Mucosa of stomach (tissue), 1 donor: ENCODE data around the gene CALM3.
A peak's percentile ranks its signal among the peaks of the same experiment; 100 is the strongest.

Source experiments
- H3K27me3 ChIP-seq: one replicate; pipeline ENCODE4 v1.7.0; 2013; ENCODE audit warnings: mild to moderate bottlenecking, low read length; ENCODE audit not compliant: control insufficient read depth, insufficient read depth
- H3K36me3 ChIP-seq: one replicate; pipeline ENCODE4 v1.7.0; 2013; ENCODE audit warnings: low read length; ENCODE audit not compliant: control insufficient read depth, insufficient read depth
- H3K4me1 ChIP-seq: one replicate; pipeline ENCODE4 v1.7.0; 2013; ENCODE audit warnings: mild to moderate bottlenecking, low read length; ENCODE audit not compliant: control insufficient read depth, insufficient read depth
- H3K4me3 ChIP-seq: one replicate; pipeline ENCODE4 v1.7.0; 2013; ENCODE audit warnings: low read length
- H3K9ac ChIP-seq: one replicate; pipeline ENCODE4 v1.7.0; 2013; ENCODE audit warnings: mild to moderate bottlenecking, low read length, moderate library complexity
- H3K9me3 ChIP-seq: one replicate; pipeline ENCODE4 v1.7.0; 2013; ENCODE audit warnings: mild to moderate bottlenecking, low read length, moderate library complexity; ENCODE audit not compliant: control insufficient read depth
- donor health status: Pancreatic carcinoma.

The CALM3 gene

DNA sequence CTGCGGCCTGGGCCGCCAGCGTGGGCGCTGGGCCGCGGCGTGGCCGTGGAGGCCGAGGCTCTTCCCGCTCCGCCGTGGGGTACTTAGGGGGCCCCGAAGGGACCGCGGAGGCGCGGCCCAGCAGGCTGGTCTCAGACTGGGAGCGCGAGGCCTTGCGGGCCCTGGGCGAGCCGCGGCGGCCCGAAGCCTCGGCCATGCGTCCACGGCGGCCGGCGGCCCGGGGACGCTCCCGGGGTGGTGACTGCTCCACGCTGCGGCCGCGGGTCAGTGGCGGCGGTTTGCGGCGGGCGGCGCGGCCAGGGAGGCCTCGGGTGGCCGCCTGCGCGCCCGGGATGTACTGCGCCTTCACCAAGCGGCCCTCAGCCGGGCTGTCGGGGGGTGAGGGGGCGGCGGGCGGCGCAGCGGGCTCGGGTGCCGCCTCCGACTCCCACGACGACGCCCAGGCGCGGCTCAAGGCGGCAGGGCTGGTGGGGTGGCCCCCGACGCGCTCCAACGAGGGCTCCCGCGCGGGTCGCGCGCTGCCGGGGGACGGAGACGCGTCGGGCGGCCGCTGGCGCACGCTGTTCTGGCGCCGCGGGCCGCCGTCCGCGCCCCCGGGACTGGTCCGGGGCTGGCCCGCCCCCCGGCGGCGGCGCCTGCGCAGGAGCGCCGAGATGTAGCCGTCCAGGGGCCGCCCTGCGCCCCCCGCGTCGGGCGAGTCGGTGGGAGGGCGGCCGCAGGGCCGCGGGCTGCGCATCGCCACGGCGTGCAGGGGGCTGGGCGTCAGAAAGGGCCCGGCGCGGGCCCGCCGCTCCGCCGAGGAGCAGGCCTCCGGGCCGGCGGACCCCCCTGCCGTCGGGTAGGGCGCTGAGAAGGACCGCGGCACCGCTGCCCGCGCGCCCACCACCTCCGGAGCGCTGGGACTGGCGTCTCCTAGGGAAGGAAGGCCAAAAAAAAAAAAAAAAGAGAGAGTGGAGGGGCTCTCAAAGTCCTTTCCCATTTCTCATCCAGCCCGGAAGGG is 48.1 kb downstream of the CALM3 start:
- no peaks in the 10 kb centered on the region for H3K4me1 ChIP-seq
- no peaks in the 10 kb centered on the region for H3K9me3 ChIP-seq
- H3K27me3 ChIP-seq, result peaks cover 22% of the 10 kb centered on the region
- no peak overlapping the region for H3K9ac ChIP-seq
- H3K36me3 ChIP-seq, result no peaks in the 10 kb centered on the region
- no peak overlapping the region for H3K4me3 ChIP-seq

DNA sequence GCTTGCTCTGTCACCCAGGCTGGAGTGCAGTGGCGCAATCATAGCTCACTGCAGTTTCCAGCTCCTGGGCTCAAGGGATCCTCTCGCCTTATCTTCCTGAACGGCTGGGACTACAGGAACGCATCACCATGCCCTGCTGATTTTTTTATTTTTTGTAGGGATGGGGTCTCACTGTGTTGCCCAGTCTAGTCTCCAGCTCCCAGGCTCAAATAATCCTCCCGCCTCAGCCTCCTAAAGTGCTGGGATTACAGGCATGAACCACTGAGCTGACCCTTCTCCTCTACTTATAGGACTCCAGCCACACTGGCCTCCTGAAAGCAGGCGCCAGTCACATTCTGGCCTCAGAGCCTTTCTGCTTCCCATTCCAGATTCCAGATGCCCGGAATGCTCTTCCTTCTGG is 49.3 kb downstream of the CALM3 start:
- Histone ChIP-seq H3K9ac (no peak overlapping the region), H3K4me3 (no peak overlapping the region), H3K36me3 (no peaks in the 10 kb centered on the region), H3K4me1 (no peaks in the 10 kb centered on the region), H3K9me3 (no peaks in the 10 kb centered on the region), H3K27me3 (peaks cover 22% of the 10 kb centered on the region)

DNA sequence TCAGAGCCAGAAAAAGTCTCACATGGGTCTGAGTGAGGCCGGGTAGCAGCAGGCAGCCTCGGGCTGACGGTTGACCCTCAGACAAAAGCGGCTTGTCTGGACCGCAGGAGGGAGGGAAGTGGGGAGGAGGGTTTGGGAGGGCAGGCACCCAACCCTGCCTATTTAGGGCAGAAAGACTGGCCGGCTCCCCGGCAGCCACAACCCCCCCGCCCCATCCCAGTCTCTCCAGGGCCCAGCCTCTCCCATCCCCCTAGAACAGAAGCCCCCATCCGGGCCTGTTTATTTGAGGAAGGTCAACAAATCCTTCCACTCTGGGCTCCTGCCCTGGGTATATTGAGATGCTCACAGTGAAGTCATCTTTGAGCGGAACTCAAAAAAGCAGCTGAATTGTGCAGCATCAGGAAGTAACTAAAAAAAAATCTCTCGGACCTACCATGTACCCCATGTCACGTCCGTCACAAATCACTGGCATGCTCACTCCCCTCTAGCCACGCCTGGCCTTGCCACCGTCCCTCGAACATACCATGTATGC is 53.6 kb downstream of the CALM3 start:
- H3K9ac ChIP-seq, result no peak overlapping the region
- no peaks in the 10 kb centered on the region for H3K9me3 ChIP-seq
- peaks cover 18% of the 10 kb centered on the region for H3K27me3 ChIP-seq
- H3K36me3 ChIP-seq, result no peaks in the 10 kb centered on the region
- no peak overlapping the region for H3K4me3 ChIP-seq
- H3K4me1 ChIP-seq, result peaks cover 7% of the 10 kb centered on the region

DNA sequence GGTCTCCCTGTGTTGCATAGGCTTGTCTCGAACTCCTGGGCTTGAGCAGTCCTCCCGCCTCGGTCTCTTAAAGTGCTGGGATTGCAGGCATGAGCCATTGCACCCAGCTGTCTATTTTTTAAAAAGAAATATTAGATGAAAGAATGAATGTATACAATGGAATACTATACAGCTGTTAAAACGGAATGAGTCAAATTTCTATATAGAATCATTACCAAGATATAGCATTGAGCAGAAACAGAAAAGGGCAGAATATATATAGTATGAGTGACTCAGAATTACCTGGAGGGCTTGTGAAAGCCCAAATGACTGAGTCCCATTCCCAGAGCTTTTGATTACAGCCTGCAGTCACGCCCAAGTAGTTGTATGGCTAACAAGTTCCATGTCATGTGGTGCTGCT is 55.4 kb downstream of the CALM3 start:
- Histone ChIP-seq H3K27me3 (peaks cover 27% of the 10 kb centered on the region), H3K9me3 (no peaks in the 10 kb centered on the region), H3K4me1 (peaks cover 16% of the 10 kb centered on the region), H3K36me3 (no peaks in the 10 kb centered on the region), H3K4me3 (no peak overlapping the region), H3K9ac (no peak overlapping the region)

DNA sequence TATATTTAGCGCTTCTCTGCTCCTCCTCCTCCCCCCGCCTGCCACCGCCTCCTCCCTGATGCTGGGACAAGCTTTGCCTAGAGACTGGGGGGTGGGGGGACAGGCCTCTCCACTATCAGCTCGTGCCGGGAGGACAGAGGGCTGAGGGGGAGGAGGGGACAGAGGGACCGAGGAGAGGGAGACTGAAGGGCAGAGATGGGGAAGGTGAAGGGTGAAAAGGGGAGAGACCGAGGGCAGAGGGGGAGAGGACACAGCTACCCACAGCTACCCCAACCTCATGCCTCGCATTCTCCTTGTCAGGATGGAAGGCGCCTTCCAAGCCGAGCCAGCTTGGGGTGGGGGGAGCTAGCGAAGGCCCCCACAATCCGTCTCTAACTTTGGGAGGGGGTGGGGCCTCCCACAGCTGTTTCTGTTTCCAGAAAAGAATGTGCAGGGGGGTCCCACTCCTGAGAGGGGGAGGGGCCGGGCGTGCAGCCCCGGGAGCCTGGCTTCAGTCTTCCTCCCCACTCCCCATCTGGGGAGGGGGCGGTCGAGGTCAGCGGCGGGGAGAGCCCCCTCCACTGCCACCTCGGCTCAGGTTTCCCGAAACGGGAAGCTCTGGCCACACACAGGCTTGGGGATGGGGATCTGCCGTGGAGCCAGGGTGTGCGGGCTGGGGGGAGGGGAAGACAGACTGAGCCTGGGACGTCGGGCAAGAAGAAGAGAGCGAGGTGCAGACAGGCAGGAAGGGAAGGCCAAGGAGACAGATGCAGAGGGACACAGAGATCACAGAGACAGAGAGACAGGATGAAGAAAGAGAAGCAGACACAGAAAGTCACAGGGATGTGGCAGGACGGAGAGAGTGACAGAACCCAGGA is 58.2 kb downstream of the CALM3 start:
- Histone ChIP-seq H3K36me3 (no peaks in the 10 kb centered on the region), H3K9me3 (no peaks in the 10 kb centered on the region), H3K27me3 (peaks cover 27% of the 10 kb centered on the region), H3K9ac (no peak overlapping the region), H3K4me3 (no peak overlapping the region), H3K4me1 (peaks cover 19% of the 10 kb centered on the region)

DNA sequence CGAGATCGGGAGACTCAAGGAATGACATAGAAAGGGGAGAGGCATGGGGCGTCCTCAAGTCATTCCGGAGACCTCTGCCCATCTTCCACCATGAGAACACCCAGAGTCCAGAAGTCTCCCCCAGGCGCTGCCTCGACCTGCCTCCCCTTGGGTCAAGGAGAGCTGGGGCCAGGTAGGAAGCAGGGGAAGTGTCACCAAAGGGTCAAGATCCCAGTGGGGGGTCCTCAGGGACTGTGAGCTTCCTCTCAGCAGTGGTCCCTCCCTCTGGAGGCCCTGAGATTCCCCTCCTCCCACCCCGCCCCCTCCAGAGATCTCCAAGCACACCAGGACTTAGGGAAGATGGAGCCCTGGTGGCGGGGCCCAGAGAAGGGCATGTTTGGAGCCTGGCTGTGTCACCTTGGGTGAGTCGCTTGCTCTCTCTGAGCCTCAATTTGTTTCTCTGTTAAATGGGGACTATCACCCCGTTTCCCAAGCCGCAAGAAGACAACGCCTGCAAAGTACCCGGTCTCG is 58.9 kb downstream of the CALM3 start:
- Histone ChIP-seq H3K9me3 (no peaks in the 10 kb centered on the region), H3K4me3 (peak overlapping the region; percentile 7), H3K27me3 (peaks cover 27% of the 10 kb centered on the region), H3K36me3 (no peaks in the 10 kb centered on the region), H3K9ac (peak overlapping the region; percentile 41), H3K4me1 (peaks cover 19% of the 10 kb centered on the region)
